ENCODE results near the gene CARD19. TPM values are rescaled to one million over a fixed set of nuclear protein-coding genes. Genes with fewer than 3 reads are reported as not detected.

The CARD19 gene
- total and polyA plus RNA-seq, 9 of the 15 experiments (the other 6 are each of a cell fraction or from before 2014, with no cell fraction given), result 0.90 to 34.9 (median 14.6) TPM

DNA sequence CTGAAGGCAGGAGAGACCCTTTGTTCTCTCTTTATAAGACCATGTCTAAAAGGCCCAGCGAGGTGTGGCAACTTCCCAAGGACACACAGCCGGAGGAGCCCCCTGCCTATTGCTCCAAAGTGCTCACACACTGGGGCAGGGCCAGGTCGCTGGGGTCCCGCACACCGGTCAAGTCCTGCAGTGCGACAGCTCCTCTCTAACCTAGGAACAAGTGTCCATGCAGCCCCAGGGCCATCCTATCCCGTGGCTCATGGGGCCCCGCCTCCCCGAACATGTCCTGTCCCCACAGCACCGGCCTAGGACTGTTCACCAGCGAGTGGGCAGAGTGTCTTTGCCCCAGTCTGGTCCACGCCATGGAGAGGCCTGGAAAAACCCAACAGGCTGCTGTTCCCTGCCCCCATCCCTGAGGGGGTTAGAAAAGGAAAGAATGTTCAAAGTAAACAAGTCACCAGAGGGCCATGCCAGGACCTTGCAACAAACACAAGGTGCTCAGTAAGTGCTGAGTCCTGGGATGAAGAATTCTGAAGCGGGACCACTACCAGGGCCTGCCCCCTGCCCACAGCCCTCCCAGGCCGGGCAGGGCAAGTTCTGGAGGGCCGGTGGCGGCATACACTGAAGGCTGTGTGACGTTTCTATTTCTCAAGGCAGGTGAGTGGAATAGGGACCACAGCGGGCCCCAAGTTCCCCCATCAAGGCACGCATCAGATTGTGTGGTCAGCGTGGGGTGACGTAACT is 37.1 kb downstream of the CARD19 start (continued):
- TF ChIP-seq JUN (IDR thresholded peaks at IDR 0.05; ENCODE audit: borderline replicate concordance, low read depth, low read length), result peak; percentile 81
- TF ChIP-seq JUN (CRISPR knock-in tag; IDR thresholded peaks at IDR 0.05; ENCODE audit: borderline replicate concordance), result no peak
- TF ChIP-seq POLR2AphosphoS2 (IDR thresholded peaks at IDR 0.05; ENCODE audit: low read length), result no peak
- TF ChIP-seq BHLHE40 (IDR thresholded peaks at IDR 0.05; ENCODE audit: low read length), result 0 out of 2 replicates have a peak, but pooled peaks have one; percentile 56
- TF ChIP-seq, protein P1, sequence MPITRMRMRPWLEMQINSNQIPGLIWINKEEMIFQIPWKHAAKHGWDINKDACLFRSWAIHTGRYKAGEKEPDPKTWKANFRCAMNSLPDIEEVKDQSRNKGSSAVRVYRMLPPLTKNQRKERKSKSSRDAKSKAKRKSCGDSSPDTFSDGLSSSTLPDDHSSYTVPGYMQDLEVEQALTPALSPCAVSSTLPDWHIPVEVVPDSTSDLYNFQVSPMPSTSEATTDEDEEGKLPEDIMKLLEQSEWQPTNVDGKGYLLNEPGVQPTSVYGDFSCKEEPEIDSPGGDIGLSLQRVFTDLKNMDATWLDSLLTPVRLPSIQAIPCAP (CRISPR knock-in tag; IDR thresholded peaks at IDR 0.05; ENCODE audit: borderline replicate concordance), result no peak
- no peak for TF ChIP-seq ZNF347 (CRISPR knock-in tag; IDR thresholded peaks at IDR 0.05; ENCODE audit: low read depth)
- TF ChIP-seq TARDBP (IDR thresholded peaks at IDR 0.05), result no peak
- no peak for TF ChIP-seq CBFB (CRISPR knock-in tag; IDR thresholded peaks at IDR 0.05)
- TF ChIP-seq ZNF584 (CRISPR knock-in tag; IDR thresholded peaks at IDR 0.05; ENCODE audit: low read depth), result no peak
- TF ChIP-seq ZNF76 (CRISPR knock-in tag; IDR thresholded peaks at IDR 0.05; ENCODE audit: borderline replicate concordance), result no peak
- TF ChIP-seq TSC22D4 (tag; IDR thresholded peaks at IDR 0.05), result no peak
- no peak for TF ChIP-seq HNRNPK (IDR thresholded peaks at IDR 0.05; ENCODE audit: low read depth, low read length, poor library complexity, severe bottlenecking)
- TF ChIP-seq, protein P2, sequence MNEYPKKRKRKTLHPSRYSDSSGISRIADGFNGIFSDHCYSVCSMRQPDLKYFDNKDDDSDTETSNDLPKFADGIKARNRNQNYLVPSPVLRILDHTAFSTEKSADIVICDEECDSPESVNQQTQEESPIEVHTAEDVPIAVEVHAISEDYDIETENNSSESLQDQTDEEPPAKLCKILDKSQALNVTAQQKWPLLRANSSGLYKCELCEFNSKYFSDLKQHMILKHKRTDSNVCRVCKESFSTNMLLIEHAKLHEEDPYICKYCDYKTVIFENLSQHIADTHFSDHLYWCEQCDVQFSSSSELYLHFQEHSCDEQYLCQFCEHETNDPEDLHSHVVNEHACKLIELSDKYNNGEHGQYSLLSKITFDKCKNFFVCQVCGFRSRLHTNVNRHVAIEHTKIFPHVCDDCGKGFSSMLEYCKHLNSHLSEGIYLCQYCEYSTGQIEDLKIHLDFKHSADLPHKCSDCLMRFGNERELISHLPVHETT (CRISPR knock-in tag; conservative IDR thresholded peaks at IDR 0.05 in 1 of 2, IDR thresholded peaks at IDR 0.05 in 1 of 2), result no peak
- TF ChIP-seq, protein P3, sequence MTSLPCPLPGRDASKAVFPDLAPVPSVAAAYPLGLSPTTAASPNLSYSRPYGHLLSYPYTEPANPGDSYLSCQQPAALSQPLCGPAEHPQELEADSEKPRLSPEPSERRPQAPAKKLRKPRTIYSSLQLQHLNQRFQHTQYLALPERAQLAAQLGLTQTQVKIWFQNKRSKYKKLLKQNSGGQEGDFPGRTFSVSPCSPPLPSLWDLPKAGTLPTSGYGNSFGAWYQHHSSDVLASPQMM (CRISPR knock-in tag; IDR thresholded peaks at IDR 0.05), result no peak
- TF ChIP-seq CBX1 (IDR thresholded peaks at IDR 0.05; ENCODE audit: low read depth), result no peak
- TF ChIP-seq, protein P4, sequence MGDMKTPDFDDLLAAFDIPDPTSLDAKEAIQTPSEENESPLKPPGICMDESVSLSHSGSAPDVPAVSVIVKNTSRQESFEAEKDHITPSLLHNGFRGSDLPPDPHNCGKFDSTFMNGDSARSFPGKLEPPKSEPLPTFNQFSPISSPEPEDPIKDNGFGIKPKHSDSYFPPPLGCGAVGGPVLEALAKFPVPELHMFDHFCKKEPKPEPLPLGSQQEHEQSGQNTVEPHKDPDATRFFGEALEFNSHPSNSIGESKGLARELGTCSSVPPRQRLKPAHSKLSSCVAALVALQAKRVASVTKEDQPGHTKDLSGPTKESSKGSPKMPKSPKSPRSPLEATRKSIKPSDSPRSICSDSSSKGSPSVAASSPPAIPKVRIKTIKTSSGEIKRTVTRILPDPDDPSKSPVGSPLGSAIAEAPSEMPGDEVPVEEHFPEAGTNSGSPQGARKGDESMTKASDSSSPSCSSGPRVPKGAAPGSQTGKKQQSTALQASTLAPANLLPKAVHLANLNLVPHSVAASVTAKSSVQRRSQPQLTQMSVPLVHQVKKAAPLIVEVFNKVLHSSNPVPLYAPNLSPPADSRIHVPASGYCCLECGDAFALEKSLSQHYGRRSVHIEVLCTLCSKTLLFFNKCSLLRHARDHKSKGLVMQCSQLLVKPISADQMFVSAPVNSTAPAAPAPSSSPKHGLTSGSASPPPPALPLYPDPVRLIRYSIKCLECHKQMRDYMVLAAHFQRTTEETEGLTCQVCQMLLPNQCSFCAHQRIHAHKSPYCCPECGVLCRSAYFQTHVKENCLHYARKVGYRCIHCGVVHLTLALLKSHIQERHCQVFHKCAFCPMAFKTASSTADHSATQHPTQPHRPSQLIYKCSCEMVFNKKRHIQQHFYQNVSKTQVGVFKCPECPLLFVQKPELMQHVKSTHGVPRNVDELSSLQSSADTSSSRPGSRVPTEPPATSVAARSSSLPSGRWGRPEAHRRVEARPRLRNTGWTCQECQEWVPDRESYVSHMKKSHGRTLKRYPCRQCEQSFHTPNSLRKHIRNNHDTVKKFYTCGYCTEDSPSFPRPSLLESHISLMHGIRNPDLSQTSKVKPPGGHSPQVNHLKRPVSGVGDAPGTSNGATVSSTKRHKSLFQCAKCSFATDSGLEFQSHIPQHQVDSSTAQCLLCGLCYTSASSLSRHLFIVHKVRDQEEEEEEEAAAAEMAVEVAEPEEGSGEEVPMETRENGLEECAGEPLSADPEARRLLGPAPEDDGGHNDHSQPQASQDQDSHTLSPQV (IDR thresholded peaks at IDR 0.05), result no peak
- TF ChIP-seq, protein P5, sequence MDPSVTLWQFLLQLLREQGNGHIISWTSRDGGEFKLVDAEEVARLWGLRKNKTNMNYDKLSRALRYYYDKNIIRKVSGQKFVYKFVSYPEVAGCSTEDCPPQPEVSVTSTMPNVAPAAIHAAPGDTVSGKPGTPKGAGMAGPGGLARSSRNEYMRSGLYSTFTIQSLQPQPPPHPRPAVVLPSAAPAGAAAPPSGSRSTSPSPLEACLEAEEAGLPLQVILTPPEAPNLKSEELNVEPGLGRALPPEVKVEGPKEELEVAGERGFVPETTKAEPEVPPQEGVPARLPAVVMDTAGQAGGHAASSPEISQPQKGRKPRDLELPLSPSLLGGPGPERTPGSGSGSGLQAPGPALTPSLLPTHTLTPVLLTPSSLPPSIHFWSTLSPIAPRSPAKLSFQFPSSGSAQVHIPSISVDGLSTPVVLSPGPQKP (CRISPR knock-in tag; IDR thresholded peaks at IDR 0.05), result no peak

All from K562 (cell line).